Glutamatergic neuron (in vitro differentiated cells): ENCODE measurements around the gene ZNF667. TPM values are rescaled to one million over a fixed set of nuclear protein-coding genes. Genes with fewer than 3 reads are reported as not detected.
A peak's percentile ranks its signal among the peaks of the same experiment; 100 is the strongest.

Experiments used
- DNase-seq: peaks from one replicate; pipeline ENCODE4 v3.0.0; 2022
- H3K27ac Mint-ChIP-seq: one replicate; pipeline ENCODE4 v1.8.0; 2020; ENCODE audit warnings: mild to moderate bottlenecking, mixed read lengths, inconsistent platforms; ENCODE audit not compliant: unreplicated experiment
- H3K27me3 Mint-ChIP-seq: one replicate; pipeline ENCODE4 v1.8.0; 2020; ENCODE audit warnings: mild to moderate bottlenecking, moderate library complexity, mixed read lengths, inconsistent platforms; ENCODE audit not compliant: unreplicated experiment
- H3K36me3 Mint-ChIP-seq: one replicate; pipeline ENCODE4 v1.8.0; 2020; ENCODE audit warnings: mild to moderate bottlenecking, mixed read lengths, inconsistent platforms; ENCODE audit not compliant: unreplicated experiment
- H3K4me1 Mint-ChIP-seq: one replicate; pipeline ENCODE4 v1.8.0; 2020; ENCODE audit warnings: mild to moderate bottlenecking, low read depth, mixed read lengths, inconsistent platforms; ENCODE audit not compliant: unreplicated experiment
- H3K4me3 Mint-ChIP-seq: one replicate; pipeline ENCODE4 v1.8.0; 2020; ENCODE audit warnings: mild to moderate bottlenecking, mixed read lengths, inconsistent platforms; ENCODE audit not compliant: unreplicated experiment
- H3K9me3 Mint-ChIP-seq: one replicate; pipeline ENCODE4 v1.8.0; 2020; ENCODE audit warnings: mild to moderate bottlenecking, moderate library complexity, mixed read lengths, inconsistent platforms; ENCODE audit not compliant: unreplicated experiment
- CTCF ChIP-seq: fragments of 200-600 bp; sonication (generic); IDR thresholded peaks from one replicate; pipeline ENCODE4 v1.5.0; 2021; ENCODE audit not compliant: partially characterized antibody, unreplicated experiment
- long read RNA-seq: library from polyadenylated mRNA; unstranded; transcript quantifications from one replicate; pipeline ENCODE4 v2.0.0, GENCODE V29; 2020; ENCODE audit not compliant: unreplicated experiment
- total RNA-seq: library from RNA; stranded (reverse); fragmentation: NEBNext Ultra II Directional; extraction: Animal tissue kit (Norgen Biotek cat#: 25700); gene quantifications from one replicate; pipeline ENCODE4 v1.2.1, GENCODE V29; 2021; ENCODE audit not compliant: unreplicated experiment

ZNF667 gene
- total RNA-seq: 6.0 TPM
- long read RNA-seq, partial matches to known transcripts: 0 of 1 reads
- long read RNA-seq, other reads (novel, unspliced or antisense): 0 of 1 reads

GRCh38 chr19:56476651-56477428 is at the start of gene ZNF667:
TSS of gene ZNF667 (minus strand) at chr19:56477345. CDS start at chr19:56462370, 14,975 bp downstream.
- H3K9me3 Mint-ChIP-seq: peaks cover 36% of the 10 kb centered on the region
- H3K36me3 Mint-ChIP-seq: peaks cover 33% of the 10 kb centered on the region
- DNase-seq: no peak
- peak within 1 kb of the TSS; percentile 92 for H3K27ac Mint-ChIP-seq
- H3K4me3 Mint-ChIP-seq: peak within 1 kb of the TSS; percentile 97
- H3K27me3 Mint-ChIP-seq: peaks cover 14% of the 10 kb centered on the region
- no peak for TF ChIP-seq CTCF
- peaks cover 16% of the 10 kb centered on the region for H3K4me1 Mint-ChIP-seq

- Mint-ChIP-seq H3K4me1 (no peaks in the 10 kb centered on the region), H3K27ac (no peak overlapping the region), H3K27me3 (no peaks in the 10 kb centered on the region), H3K4me3 (no peak overlapping the region), H3K36me3 (peaks cover 70% of the 10 kb centered on the region), H3K9me3 (peaks cover 33% of the 10 kb centered on the region)
- no peak for DNase-seq
- no peak for TF ChIP-seq CTCF
Observed at GRCh38 chr19:56525214-56525860, 48.2 kb upstream of the ZNF667 start.

- no peak for DNase-seq
- no peak for TF ChIP-seq CTCF
- peaks cover 5% of the 10 kb centered on the region for H3K9me3 Mint-ChIP-seq
- no peak overlapping the region for H3K4me3 Mint-ChIP-seq
- H3K4me1 Mint-ChIP-seq: no peaks in the 10 kb centered on the region
- no peak overlapping the region for H3K27ac Mint-ChIP-seq
- H3K27me3 Mint-ChIP-seq: peaks cover 5% of the 10 kb centered on the region
- peaks cover 7% of the 10 kb centered on the region for H3K36me3 Mint-ChIP-seq
Observed at GRCh38 chr19:56508290-56508778, 31.2 kb upstream of the ZNF667 start.

DNA sequence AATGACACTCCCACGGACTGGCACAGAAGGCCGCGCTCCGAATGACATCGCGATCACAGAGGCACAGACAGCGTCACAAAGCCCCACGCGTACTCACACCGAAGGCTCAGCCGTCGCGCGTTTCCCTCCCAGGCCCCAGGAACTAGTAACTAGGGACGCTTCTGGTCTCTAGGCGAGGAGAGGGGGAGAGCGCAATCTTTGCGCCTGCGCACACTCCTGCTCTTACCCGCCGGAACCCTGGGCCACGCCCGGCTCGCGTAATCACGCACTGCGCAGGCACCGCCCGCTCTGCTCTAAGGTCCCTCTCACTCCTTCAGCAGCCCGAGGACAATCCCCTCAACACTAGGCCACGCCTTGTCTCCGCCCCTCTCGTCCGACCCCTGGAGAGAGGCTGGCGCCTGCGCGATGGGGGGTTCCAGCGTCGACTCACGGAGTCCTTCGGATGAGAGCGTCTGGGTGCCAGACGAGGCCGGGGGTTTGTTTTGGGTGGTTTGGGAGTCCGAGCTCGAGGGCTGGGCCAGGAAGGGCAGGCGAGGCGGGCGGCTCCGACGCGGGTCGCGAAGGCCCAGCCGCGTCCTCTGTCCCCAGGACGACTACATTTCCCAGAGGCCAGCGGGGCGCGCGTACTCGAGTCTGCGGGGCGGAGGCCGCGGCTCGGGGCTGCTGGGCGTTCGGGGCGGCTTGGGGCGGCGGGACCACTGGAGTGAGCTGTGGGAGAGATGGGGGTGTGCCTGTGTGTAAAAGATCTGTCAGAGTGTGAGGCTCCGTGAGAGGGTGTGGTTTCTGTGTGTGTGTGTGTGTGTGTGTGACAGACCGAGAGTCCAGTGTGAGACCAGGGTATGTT is 30.5 kb upstream of the ZNF667 start, which contains the start of gene ZNF471:
Gene ZNF471, plus strand, starts transcription at position 410 of the 844 bp plus-strand sequence. CDS start 3,717 bp downstream, outside the sequence.
- peak; percentile 98 for DNase-seq
- Mint-ChIP-seq H3K4me3 (no peak within 1 kb of the TSS), H3K36me3 (peaks cover 1% of the 10 kb centered on the region), H3K9me3 (peaks cover 5% of the 10 kb centered on the region), H3K4me1 (no peaks in the 10 kb centered on the region), H3K27ac (peak within 1 kb of the TSS; percentile 64), H3K27me3 (peaks cover 5% of the 10 kb centered on the region)
- TF ChIP-seq CTCF: no peak
